Lower leg skin (tissue), 3 donors: Measurements from ENCODE around the gene SLC15A3.

ENCODE experiments used
- CTCF ChIP-seq, 3 donors: fragments of 450-650 bp; IDR thresholded peaks; one replicate each; pipeline ENCODE4 v1.5.1; 2016; ENCODE audit warnings: antibody characterized with exemption in 3 of 3, mild to moderate bottlenecking in 3 of 3, moderate library complexity in 2 of 3
- POLR2A ChIP-seq, 2 donors: fragments of 450-650 bp; IDR thresholded peaks; one replicate each; pipeline ENCODE4 v1.6.1; 2016 to 2017; ENCODE audit warnings: antibody characterized with exemption in 2 of 2, mild to moderate bottlenecking in 1 of 2, moderate library complexity in 1 of 2

- TF ChIP-seq CTCF (IDR thresholded peaks at IDR 0.05) = no peak
- no peak for TF ChIP-seq POLR2A (IDR thresholded peaks at IDR 0.05)
Measured at GRCh38 chr11:60915248-60915914, 36.6 kb downstream of the SLC15A3 start.
